ENCODE data around the gene MXD1. TPM values are rescaled to one million over a fixed set of nuclear protein-coding genes. Genes with fewer than 3 reads are reported as not detected.
A peak's percentile ranks its signal among the peaks of the same experiment; 100 is the strongest.

Gene MXD1
- total and polyA plus RNA-seq, 9 of the 15 experiments (the other 6 are each of a cell fraction or from before 2014, with no cell fraction given), result 6.7 to 35.9 (median 11.0) TPM

- TF ChIP-seq ZBTB8A (IDR thresholded peaks at IDR 0.05; ENCODE audit: partially characterized antibody) (no peak), USF2 (CRISPR knock-in tag; IDR thresholded peaks at IDR 0.05) (no peak), TRIM25 (IDR thresholded peaks at IDR 0.05; ENCODE audit: borderline replicate concordance) (no peak), ZBTB12 (CRISPR knock-in tag; IDR thresholded peaks at IDR 0.05) (no peak), NELFE (IDR thresholded peaks at IDR 0.05; ENCODE audit: insufficient read depth, insufficient read length) (no peak), FOXK1 (CRISPR knock-in tag; IDR thresholded peaks at IDR 0.05; ENCODE audit: borderline replicate concordance) (no peak), PHF20 (IDR thresholded peaks at IDR 0.05; ENCODE audit: partially characterized antibody) (peak; percentile 26), MCM5 (IDR thresholded peaks at IDR 0.05; ENCODE audit: low read depth) (no peak), HMGXB4 (CRISPR knock-in tag; IDR thresholded peaks at IDR 0.05) (no peak), MCM7 (IDR thresholded peaks at IDR 0.05) (no peak), MYC (IDR thresholded peaks at IDR 0.05; ENCODE audit: low read depth, low read length) (0 out of 2 replicates have a peak, but pooled peaks have one; percentile 23), MYC (CRISPR knock-in tag; IDR thresholded peaks at IDR 0.05; ENCODE audit: borderline replicate concordance, low read depth) (peak; percentile 60; the same call in 1 of the 2 replicates), PHB (CRISPR knock-in tag; IDR thresholded peaks at IDR 0.05) (peak; percentile 38; the same call in 1 of the 2 replicates), MXI1 (IDR thresholded peaks at IDR 0.05; ENCODE audit: low read depth, low read length) (no peak), GTF2A2 (tag; IDR thresholded peaks at IDR 0.05) (0 out of 2 replicates have a peak, but pooled peaks have one; percentile 27), CCAR2 (IDR thresholded peaks at IDR 0.05; ENCODE audit: low read depth, low read length) (no peak), CTCFL (IDR thresholded peaks at IDR 0.05; ENCODE audit: borderline replicate concordance, insufficient read depth, low read depth, low read length, poor library complexity, severe bottlenecking) (no peak), TCF7 (IDR thresholded peaks at IDR 0.05; ENCODE audit: borderline replicate concordance) (no peak), ZNF75A (CRISPR knock-in tag; IDR thresholded peaks at IDR 0.05) (no peak), RBBP5 (IDR thresholded peaks at IDR 0.05; ENCODE audit: borderline replicate concordance, insufficient read depth, low read length, poor library complexity, severe bottlenecking) (no peak), CGGBP1 (CRISPR knock-in tag; IDR thresholded peaks at IDR 0.05) (no peak)
Measured at GRCh38 chr2:69977906-69978482, 63.1 kb downstream of the MXD1 start (continued).

All from K562 (cell line).